HG03139 (cell line): ENCODE results near the gene C12orf76.

Experiments
- ATAC-seq: cut with Tn5 transposase; IDR thresholded peaks from one replicate; pipeline ENCODE4 v1.9.1; 2021; ENCODE audit not compliant: unreplicated experiment

Gene C12orf76

DNA sequence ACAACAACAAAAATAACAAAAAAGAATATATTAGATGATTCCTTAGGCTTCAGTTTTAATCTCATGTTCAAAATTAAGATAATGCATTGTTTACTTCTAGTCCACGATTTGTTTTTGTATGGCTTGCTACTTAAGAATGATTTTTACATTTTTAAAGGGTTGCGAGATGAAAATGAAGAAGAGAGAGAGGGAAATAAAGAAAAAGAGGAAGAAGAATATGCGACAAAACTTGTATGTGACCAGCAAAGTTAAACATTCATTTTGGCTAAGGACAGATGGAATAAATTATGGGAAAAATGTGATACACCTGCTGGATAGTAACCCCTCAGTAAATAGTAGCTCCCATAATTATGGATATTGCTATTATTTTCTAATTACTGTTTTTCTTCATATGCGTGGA lies 50.9 kb downstream of the C12orf76 start:
- no peak for ATAC-seq

DNA sequence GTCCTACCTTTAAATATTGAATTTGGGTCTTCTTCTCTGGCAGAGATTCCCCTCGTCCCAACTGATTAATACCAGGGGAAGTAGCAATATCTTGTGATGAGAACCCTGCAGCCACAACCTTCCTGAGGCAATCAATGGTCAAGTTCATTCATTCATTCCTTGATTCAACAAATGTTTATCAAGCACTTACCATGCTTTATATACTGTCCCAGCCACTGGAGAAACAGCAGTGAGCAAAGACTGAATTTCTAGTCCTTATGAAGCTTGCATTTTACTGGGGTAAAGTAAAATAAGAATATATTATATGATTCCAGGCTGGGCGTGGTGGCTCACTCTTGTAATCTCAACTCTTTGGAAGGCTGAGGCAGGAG lies 51.9 kb downstream of the C12orf76 start:
- no peak for ATAC-seq

DNA sequence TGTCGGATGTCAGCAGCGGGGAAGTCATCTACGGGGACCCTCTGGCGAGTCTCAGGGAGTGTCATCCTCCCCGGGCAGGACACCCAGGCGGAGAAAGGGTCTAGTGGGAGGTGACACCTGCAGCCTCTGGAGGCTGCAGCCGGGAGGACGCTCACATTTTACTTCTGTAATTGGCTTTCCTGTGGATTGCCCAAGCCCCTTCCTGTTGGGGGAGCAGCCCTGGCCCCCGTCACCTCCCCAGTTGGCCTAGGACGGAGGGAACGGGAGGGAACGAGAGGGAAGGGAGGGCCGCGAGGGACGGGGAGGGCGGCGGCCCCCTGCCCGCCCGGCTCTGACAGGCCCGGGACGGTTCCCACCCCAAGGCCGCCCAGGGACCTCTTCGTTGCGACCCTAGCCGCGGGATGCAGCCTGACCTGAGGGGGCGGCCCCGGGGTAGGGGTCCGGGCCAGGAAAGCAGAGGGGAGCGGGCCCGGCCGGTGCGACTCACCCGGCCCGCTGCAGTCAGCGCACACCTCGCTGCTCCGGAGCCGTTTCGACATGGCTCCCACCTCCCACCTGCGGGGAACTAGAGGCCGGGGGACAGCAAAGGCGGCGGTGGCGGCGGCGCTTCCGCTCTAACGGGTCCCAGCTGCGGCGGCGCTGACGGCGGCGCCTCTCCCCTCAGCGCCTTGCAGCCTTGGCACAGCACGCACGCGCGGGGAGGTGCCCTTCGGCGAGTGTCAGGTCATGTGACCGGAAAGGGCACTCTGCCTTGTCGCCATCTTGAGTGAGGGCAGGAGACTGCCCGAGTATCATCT lies 52.4 kb downstream of the C12orf76 start, which contains the start of gene GIT2:
Gene GIT2, minus strand, starts transcription at position 683 of the 797 bp plus-strand sequence. Its CDS starts 144 bp downstream, at position 539.
- peak; percentile 63 for ATAC-seq

DNA sequence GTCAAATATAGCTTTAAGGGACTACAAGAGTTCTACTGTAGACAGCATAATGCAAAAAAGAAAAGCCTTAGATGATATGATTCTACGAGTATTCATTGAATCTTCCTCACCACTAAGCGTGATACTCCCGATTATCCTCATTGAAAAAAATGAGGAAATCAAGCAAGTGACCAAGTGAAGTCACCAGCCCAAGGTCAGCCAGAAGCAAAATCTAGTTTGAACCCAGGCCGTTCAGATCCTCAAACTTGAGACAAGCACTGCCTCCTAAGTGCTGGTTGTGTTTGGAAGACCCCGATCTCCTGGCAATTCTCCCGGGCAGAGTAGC lies 53.0 kb downstream of the C12orf76 start:
- ATAC-seq: no peak

DNA sequence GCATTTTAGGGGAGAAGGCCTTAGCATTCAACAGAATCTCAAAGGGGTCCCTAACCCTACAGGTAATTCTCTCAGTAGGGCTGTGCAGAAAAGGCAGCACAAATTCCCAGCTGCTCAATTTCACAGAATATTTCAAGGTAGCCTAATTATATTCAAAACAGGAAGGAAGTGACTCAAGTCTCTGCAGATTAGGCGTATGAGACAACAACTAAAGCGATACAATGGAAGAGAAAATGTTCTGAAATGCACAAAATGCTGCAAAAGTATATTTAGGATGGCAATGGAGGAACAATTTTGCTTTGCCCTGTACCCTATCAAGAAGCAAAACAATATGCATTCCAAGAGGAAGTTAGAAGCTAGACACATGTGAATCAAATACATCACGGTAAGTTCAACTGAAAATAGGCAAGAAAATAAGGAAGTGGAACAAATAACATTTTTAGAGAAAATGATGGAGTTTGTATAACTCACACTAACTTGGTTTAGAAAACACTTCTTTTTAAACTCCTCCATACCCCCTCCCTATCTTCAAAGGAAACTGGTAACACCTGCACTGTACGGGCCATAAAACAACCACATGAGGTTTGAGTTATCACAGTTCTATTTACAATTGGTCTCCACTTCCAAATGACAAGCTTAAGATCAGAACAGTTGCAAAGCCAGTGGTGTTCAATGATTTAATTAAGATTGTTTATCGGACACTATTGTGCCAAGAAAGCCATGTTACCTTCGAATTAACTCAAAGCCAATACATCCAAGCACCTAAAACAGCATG lies 53.7 kb downstream of the C12orf76 start:
- ATAC-seq: no peak

DNA sequence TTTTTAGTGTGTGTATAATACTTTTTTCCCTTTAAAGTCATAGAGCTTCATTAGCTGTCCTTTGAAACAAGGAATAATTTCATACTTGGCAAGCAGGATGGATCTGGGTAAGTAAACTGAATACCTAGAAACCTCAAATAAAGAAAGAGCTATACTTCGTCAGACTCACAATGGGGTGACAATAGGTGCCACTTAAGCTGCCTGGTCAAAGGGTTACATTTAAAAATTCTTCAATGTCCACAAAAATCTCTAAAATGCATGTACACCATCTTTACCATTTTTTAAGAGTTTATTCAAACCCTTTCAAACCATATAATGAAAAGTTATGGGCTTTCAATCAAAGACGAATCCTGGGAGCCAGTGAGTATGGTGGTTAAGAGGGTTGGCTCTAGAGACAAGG lies 55.2 kb downstream of the C12orf76 start:
- ATAC-seq: no peak

DNA sequence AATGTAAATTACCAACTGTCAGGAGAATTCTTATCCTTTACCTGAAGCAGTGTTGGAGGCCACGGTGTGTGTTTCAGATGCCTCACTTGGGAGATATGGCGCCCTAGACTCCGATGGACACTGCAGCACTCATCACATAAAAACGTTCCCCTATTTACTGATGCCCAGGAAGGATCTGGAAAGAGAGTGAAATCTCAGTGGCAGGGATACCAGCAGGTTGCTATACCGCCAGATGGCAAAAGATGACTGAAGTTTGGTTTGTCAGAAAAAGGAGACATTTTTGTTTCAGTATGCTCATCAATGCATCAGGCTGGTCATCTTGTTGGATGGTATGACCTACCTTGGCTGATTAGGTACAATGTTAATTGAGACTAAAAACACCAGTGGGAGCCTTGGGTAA lies 56.7 kb downstream of the C12orf76 start:
- no peak for ATAC-seq
